Stimulated activated CD4-positive, alpha-beta T cell treated with anti-CD3 and anti-CD28 coated beads, Interleukin-4, amount 100 ng/mL, for 24 hours (primary cell): ENCODE measurements around the gene MAPKBP1.

ENCODE experiments used
- DNase-seq: peaks from one replicate; pipeline ENCODE4 v3.0.0-alpha.2; 2020

Gene MAPKBP1

GRCh38 chr15:41850482-41851166 is 76.3 kb downstream of the MAPKBP1 start:
- DNase-seq = no peak

- DNase-seq = no peak
Measured at GRCh38 chr15:41851167-41851523, 76.9 kb downstream of the MAPKBP1 start.

GRCh38 chr15:41851755-41852370 is 77.6 kb downstream of the MAPKBP1 start:
- DNase-seq = no peak

GRCh38 chr15:41852736-41853590 is 78.7 kb downstream of the MAPKBP1 start:
- DNase-seq = no peak

GRCh38 chr15:41853831-41854230 is 79.5 kb downstream of the MAPKBP1 start:
- DNase-seq = no peak

- DNase-seq = no peak
Measured at GRCh38 chr15:41854443-41854842, 80.2 kb downstream of the MAPKBP1 start.

GRCh38 chr15:41855261-41855961 is 81.1 kb downstream of the MAPKBP1 start:
- no peak for DNase-seq

GRCh38 chr15:41856262-41856661 is 82.0 kb downstream of the MAPKBP1 start:
- no peak for DNase-seq

- DNase-seq = no peak
Measured at GRCh38 chr15:41856716-41857115, 82.4 kb downstream of the MAPKBP1 start.

GRCh38 chr15:41857316-41857715 is 83.0 kb downstream of the MAPKBP1 start:
- no peak for DNase-seq

- no peak for DNase-seq
Measured at GRCh38 chr15:41858756-41859155, 84.5 kb downstream of the MAPKBP1 start.

GRCh38 chr15:41860049-41860828 is 86.0 kb downstream of the MAPKBP1 start:
- DNase-seq = no peak

GRCh38 chr15:41861736-41862356 is 87.6 kb downstream of the MAPKBP1 start:
- no peak for DNase-seq

- DNase-seq = no peak
Measured at GRCh38 chr15:41862515-41863116, 88.3 kb downstream of the MAPKBP1 start.

GRCh38 chr15:41865490-41866055 is 91.3 kb downstream of the MAPKBP1 start:
- no peak for DNase-seq

GRCh38 chr15:41866263-41866703 is 92.0 kb downstream of the MAPKBP1 start:
- DNase-seq = no peak

GRCh38 chr15:41866872-41867579 is 92.7 kb downstream of the MAPKBP1 start:
- DNase-seq = no peak

- DNase-seq = no peak
Measured at GRCh38 chr15:41868321-41868720, 94.0 kb downstream of the MAPKBP1 start.

- no peak for DNase-seq
Measured at GRCh38 chr15:41869770-41870688, 95.7 kb downstream of the MAPKBP1 start.
